ENCODE measurements around the gene ANLN.

DNA sequence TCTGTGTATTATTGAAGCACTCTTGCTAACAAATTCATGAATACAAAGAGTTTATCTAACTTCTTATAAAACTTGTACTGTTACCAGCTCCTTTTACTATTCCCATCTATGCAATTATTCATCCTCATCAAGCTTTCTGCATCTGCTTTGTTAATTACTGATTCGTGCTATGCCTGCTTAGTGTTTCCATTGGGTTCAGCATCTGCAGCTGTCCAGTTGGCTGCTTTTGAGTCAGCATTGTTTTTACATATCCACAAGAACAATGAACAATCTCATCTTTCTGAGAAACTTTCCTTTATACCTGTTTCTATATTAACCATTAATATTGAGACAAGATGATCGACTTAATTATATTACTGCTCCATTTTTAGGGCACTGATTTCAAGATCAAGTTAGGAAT lies 19.6 kb upstream of the ANLN start:
- TF ChIP-seq POLR2A (IDR thresholded peaks at IDR 0.05), result no peak
- TF ChIP-seq, protein P1, sequence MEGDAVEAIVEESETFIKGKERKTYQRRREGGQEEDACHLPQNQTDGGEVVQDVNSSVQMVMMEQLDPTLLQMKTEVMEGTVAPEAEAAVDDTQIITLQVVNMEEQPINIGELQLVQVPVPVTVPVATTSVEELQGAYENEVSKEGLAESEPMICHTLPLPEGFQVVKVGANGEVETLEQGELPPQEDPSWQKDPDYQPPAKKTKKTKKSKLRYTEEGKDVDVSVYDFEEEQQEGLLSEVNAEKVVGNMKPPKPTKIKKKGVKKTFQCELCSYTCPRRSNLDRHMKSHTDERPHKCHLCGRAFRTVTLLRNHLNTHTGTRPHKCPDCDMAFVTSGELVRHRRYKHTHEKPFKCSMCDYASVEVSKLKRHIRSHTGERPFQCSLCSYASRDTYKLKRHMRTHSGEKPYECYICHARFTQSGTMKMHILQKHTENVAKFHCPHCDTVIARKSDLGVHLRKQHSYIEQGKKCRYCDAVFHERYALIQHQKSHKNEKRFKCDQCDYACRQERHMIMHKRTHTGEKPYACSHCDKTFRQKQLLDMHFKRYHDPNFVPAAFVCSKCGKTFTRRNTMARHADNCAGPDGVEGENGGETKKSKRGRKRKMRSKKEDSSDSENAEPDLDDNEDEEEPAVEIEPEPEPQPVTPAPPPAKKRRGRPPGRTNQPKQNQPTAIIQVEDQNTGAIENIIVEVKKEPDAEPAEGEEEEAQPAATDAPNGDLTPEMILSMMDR (IDR thresholded peaks at IDR 0.05), result no peak
